SK-N-SH (cell line): ENCODE measurements around the gene GADD45B.

Experiments used
- EP300 ChIP-seq, 2 experiments: IDR thresholded peaks; 2 replicates each; pipeline versions ENCODE4 v1.4.0 to v1.6.1; 2012; ENCODE audit warnings: borderline replicate concordance in 1 of 2, low read depth in 1 of 2, low read length in 1 of 2
- GABPA ChIP-seq: IDR thresholded peaks from 2 replicates; pipeline ENCODE4 v1.4.0; 2012; ENCODE audit warnings: low read depth, mild to moderate bottlenecking
- JUND ChIP-seq: IDR thresholded peaks from 2 replicates; pipeline ENCODE4 v1.4.0; 2012
- MAX ChIP-seq: IDR thresholded peaks from 2 replicates; pipeline ENCODE4 v1.4.0; 2012; ENCODE audit warnings: low read depth
- MEF2A ChIP-seq: IDR thresholded peaks from 2 replicates; pipeline ENCODE4 v1.4.0; 2012; ENCODE audit warnings: low read depth, borderline replicate concordance
- MXI1 ChIP-seq: IDR thresholded peaks from 2 replicates; pipeline ENCODE4 v1.6.1; 2012; ENCODE audit warnings: mild to moderate bottlenecking, low read depth, low read length, improper control_type of control experiment
- REST ChIP-seq: IDR thresholded peaks from 2 replicates; pipeline ENCODE4 v1.6.1; 2012; ENCODE audit warnings: mild to moderate bottlenecking, low read depth, low read length, moderate library complexity
- SIN3A ChIP-seq: IDR thresholded peaks from 2 replicates; pipeline ENCODE4 v1.6.1; 2012; ENCODE audit warnings: low read depth, mild to moderate bottlenecking, low read length, moderate library complexity, borderline replicate concordance
- TCF12 ChIP-seq: IDR thresholded peaks from 2 replicates; pipeline ENCODE4 v1.4.0; 2012
- TEAD4 ChIP-seq: IDR thresholded peaks from 2 replicates; pipeline ENCODE4 v1.4.0; 2012; ENCODE audit warnings: mild to moderate bottlenecking, borderline replicate concordance; ENCODE audit not compliant: insufficient read depth
- YY1 ChIP-seq: IDR thresholded peaks from 2 replicates; pipeline ENCODE4 v1.4.0; 2012; ENCODE audit warnings: low read depth, mild to moderate bottlenecking
- TF ChIP-seq, protein P1 (sequence below): fragments of 200-600 bp; sonication (generic); IDR thresholded peaks from 2 replicates; pipeline ENCODE4 v1.6.1; 2017; ENCODE audit warnings: antibody characterized with exemption, mild to moderate bottlenecking, moderate library complexity
- TF ChIP-seq, protein P2 (sequence below): IDR thresholded peaks from 2 replicates; pipeline ENCODE4 v1.4.0; 2012; ENCODE audit warnings: low read depth, borderline replicate concordance
- TF ChIP-seq, protein P3 (sequence below): IDR thresholded peaks from 2 replicates; pipeline ENCODE4; 2012

DNA sequence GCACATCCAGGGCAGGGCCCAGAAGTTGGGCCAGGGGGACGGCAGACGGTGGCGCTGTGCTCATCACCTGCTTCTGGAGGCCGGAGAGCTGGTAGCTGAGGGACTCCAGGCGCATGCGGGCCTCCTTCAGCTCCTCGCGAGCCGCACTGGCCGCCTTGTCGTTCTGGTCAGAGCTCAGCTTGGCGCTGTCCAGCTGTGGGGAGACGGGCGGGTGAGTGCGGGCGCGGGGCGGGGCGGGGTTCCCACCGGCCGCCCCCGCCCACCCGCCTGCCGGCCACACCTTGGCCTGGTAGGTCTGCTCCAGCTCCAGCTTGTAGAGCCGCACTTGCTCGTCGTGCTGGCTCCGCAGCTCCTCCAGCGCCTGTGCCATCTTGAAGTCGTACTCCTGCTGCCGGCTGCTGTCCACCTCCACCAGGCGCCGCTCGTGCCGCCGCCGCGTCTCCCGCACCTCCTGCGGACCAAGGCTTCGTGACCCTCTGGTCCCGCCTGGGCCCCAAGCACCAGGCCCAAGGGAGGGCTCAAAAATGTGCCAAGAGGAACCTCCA, 41.1 kb upstream of the GADD45B start:
- TF ChIP-seq YY1, result no peak
- no peak for TF ChIP-seq MEF2A
- TF ChIP-seq, protein P1, sequence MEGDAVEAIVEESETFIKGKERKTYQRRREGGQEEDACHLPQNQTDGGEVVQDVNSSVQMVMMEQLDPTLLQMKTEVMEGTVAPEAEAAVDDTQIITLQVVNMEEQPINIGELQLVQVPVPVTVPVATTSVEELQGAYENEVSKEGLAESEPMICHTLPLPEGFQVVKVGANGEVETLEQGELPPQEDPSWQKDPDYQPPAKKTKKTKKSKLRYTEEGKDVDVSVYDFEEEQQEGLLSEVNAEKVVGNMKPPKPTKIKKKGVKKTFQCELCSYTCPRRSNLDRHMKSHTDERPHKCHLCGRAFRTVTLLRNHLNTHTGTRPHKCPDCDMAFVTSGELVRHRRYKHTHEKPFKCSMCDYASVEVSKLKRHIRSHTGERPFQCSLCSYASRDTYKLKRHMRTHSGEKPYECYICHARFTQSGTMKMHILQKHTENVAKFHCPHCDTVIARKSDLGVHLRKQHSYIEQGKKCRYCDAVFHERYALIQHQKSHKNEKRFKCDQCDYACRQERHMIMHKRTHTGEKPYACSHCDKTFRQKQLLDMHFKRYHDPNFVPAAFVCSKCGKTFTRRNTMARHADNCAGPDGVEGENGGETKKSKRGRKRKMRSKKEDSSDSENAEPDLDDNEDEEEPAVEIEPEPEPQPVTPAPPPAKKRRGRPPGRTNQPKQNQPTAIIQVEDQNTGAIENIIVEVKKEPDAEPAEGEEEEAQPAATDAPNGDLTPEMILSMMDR, result no peak
- no peak for TF ChIP-seq MAX
- TF ChIP-seq, protein P2, sequence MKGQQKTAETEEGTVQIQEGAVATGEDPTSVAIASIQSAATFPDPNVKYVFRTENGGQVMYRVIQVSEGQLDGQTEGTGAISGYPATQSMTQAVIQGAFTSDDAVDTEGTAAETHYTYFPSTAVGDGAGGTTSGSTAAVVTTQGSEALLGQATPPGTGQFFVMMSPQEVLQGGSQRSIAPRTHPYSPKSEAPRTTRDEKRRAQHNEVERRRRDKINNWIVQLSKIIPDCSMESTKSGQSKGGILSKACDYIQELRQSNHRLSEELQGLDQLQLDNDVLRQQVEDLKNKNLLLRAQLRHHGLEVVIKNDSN, result no peak
- no peak for TF ChIP-seq EP300 (IDR thresholded peaks at IDR 0.05; ENCODE audit: borderline replicate concordance in 1 of 2, low read depth in 1 of 2, low read length in 1 of 2)
- TF ChIP-seq REST, result no peak
- TF ChIP-seq, protein P3, sequence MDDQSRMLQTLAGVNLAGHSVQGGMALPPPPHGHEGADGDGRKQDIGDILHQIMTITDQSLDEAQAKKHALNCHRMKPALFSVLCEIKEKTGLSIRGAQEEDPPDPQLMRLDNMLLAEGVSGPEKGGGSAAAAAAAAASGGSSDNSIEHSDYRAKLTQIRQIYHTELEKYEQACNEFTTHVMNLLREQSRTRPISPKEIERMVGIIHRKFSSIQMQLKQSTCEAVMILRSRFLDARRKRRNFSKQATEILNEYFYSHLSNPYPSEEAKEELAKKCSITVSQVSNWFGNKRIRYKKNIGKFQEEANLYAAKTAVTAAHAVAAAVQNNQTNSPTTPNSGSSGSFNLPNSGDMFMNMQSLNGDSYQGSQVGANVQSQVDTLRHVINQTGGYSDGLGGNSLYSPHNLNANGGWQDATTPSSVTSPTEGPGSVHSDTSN, result no peak
- TF ChIP-seq TEAD4, result no peak
- no peak for TF ChIP-seq MXI1
- TF ChIP-seq GABPA, result no peak
- TF ChIP-seq JUND, result no peak
- no peak for TF ChIP-seq TCF12
- TF ChIP-seq SIN3A, result no peak
